NCI-H2196 (cell line): ENCODE data around the gene SHC3.

Experiments
- DNase-seq: peaks from one replicate; lab custom pipeline; 2025; ENCODE audit not compliant: unreplicated experiment; lab: John Stamatoyannopoulos, UW

SHC3 gene

DNA sequence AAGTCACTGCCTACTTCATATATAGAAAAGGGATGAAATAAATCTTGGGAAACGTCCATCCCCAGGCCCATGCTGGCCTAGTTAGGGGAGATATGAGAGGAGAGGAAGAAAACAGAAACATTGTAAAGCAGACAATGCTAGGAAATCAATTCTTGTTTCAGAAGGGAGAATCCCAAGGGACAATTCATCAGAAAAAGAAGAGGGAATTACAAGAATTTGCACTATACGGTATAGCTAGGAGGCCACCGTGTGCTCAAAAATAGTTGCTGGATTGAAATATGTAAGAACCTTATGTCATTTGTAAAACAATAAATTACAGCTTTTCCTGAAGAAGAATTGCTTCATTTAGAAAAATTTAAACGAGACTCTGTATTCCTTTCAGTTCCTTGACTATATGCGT lies 8.3 kb upstream of the SHC3 start:
- no peak for DNase-seq

GRCh38 chr9:89185980-89186379 lies 7.4 kb upstream of the SHC3 start:
- DNase-seq, result no peak

DNA sequence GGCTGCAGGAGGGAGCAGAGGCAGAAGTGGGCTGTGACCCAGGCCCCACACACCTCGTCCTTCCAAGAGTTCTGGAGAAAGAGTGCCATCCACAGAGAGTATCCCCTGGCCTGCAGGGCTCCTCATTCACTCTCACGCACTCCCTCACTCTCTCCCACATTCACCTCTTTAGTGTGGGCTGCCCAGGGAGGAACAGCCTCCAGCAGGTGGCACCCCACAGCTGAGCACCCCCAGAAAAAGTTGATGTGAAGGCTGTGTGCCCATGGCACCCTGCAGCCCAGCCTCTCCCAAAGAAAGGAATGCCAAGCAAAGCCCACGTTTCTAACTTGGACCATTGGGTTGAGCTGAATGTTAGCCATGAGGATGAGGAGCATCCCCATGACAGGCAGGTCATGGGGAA lies 4.5 kb upstream of the SHC3 start:
- no peak for DNase-seq

- no peak for DNase-seq
These were observed 3.8 kb upstream of the SHC3 start for GRCh38 chr9:89182369-89182768.

DNA sequence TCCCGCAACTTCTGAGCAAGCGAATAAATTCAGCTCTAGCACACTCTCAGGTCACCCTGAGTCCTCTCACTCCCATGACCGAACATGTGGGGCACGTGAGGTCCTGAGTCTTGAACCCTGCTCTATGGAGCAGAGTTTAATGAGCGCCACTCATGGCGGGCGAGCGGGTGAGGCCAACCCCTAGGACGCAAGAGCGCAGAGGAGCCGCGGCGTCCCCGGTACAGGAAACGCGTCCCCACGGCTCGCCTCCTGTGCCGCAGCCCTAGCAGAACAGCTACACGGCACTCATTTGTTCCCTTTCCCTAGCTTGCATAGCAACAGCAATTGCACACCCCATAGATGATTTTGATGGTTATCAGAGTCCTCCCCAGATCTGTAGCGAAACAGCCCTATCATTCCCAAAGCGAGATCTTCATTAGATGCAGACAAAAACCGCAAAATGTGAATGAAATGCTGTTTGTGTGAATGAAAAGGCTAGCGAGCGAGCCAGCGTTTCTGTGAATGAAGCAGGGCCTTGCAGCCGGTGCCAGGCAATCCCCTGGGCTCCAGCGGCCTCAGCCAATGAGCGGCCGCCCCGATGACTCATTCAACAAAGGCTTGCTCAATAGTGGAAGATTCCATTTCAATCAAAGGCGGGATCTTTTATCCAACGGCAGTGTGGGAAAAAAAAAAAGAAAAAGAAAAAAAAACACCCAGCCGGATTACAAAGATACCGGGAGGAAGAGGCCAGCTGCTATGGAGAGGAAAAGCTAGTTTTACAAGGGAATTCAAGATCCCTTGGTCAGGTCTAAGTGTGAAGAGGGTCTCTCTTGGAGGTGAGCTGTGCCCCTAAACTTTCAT lies 1.5 kb upstream of the SHC3 start:
- DNase-seq, result peak; percentile 92

GRCh38 chr9:89179540-89179894 lies 899 bp upstream of the SHC3 start:
- no peak for DNase-seq

DNA sequence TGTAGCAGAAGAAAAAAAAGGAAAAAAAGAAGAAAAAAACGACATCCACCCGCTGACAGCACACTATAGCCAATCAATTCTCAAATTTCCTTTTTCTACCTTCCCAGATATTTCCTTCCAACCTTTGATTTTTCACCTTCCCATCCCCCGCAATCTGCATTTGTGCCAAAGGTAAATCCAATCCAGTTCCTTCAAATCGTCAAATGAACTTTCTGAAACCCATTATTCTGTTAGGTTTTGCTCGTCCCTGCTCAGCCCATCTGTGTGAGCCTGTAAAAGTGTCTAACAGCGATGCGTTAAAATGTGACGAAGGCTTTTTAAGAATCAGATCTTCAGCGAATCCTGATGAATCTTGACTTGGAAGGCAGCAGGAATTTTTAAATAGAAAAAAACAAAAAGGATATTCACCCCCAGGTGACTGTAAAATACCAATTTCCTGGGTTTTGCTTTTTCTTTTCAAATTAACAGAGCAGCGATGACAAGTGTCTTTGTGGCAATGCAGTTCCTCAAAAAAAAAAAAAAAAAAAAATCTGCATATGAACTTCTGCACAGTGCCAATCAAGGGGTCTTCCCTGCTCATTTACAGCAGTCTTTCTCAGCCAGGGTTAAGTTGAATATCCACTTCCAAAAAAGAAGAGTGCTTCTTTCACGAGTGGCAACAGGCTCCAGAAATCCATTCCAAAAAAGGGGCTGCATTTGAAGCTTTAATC lies 367 bp upstream of the SHC3 start:
- DNase-seq, result no peak

DNA sequence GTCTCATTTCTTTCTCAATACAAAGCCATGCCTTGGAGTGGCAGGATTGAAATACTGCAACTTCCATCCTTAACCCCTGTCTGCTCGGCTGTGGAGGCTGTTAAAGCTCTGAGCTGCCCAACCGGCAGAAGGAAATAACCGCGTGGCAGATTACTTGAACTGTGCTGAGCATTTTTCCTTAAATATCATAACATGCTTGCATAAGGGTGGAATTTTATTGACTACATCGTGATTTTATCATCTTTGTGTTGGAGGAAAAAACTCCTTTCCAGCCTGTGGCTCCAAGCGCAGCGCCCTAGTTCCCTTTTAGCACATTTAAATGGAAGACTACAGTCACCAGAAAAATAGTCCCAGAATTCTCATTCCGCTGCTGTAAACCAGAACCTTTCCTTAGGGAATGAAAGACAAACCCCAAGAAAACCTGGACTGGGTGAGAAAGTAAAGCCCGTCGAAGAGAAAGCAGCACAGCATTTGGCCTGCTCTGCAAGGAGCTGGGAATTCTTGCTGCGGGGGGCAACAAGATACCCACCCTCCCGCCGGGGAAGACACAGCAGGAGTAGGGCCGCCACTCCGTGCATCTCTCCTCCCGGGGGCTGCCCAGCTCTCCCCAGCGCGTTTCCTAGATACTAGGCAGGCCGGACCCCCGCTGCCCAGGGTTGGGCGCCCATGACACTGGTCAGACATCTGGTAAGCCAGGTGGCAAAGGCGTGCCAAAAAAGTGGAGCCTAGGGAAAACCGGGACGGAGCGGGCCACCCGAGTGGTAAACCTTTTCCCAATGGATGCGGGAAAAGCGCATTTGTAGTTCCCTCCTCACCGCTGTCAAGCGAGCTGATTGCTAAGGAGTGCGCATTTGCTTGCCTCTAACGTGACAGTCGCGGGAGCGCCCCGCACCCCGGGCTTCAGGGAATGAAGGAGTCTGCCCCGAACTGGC lies 1.3 kb downstream of the SHC3 start:
- no peak for DNase-seq

- DNase-seq, result no peak
These were observed 2.8 kb downstream of the SHC3 start for GRCh38 chr9:89175828-89176261.

- no peak for DNase-seq
These were observed 4.3 kb downstream of the SHC3 start for GRCh38 chr9:89174291-89174690.

DNA sequence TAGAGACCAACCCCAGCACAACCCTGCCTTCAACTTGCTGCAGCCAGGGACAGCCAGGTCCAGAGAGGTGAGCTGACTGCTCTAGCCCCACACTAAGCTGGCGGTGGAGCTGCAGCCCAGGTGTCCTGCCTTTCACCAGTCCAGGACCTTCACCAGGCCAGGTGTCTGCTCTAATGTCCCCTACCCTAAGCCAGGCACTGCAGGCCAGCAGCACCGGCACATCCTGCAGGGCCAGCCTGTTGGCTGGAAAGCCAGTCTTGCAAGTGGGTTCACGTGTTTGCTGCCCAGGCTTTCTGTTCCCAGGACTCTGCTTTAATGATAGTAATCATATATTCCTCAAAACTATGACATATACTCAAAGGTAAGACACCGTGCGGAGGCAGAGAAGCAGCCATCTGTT lies 5.5 kb downstream of the SHC3 start:
- DNase-seq, result no peak

GRCh38 chr9:89172398-89172797 lies 6.2 kb downstream of the SHC3 start:
- DNase-seq, result no peak

DNA sequence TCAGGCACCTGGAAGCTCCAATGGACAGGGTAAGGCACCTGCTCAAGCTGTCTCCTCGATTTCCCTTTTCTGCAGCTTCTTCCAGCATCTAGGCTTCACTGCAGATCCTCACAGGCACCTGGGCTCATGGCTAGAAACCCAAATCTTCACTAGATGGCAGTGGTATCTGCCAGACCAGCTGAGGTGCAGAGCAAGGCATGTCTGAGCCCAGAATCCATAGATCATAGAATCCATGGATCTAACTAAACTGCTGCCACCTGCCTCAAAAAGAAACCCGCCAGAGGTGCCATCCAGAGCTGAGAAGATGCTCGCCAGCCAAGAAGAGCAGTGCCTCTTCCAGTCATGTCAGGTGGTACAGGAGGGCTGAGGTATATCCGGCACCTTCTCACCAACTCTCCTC lies 6.9 kb downstream of the SHC3 start:
- no peak for DNase-seq

DNA sequence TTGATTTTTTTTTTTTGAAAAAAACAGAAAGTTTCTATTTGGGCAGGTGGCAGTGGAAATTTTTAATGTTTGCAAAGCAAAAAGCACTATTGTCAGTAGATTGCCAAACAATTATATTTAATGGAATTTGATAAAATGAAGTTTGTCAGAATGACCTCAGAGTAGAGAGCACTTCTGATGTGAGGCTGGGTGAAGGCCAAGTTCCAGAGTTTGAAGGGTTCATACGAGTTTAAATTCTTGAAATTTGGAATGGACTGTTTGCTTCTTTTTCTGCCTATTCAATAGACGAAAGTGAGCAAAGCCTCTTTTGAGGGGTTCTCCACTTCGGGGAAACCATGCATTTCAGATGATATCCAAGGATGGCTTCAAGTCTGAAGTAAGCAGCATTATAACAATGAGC lies 7.4 kb downstream of the SHC3 start:
- no peak for DNase-seq

- DNase-seq, result no peak
These were observed 9.5 kb downstream of the SHC3 start for GRCh38 chr9:89168901-89169813.

DNA sequence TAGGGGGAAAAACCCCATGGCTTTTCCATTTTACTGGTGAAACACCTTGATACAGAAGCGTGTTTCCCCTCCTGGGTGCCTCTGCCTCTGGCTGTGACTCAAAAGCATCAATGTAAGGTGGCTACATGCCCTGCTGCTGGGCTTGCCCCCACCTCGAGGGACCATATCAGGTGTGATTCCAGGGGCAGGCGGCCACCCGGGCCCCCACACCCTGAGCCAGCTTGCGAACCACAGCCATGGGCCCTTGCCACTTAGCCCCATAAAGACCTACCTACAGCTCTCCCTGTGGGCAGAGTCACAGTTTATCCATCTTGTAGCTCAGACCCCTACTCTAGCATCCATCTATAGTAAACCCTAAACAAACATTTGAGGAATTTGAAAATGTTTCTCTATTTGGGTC lies 10.8 kb downstream of the SHC3 start:
- DNase-seq, result no peak

GRCh38 chr9:89166852-89167251 lies 11.8 kb downstream of the SHC3 start:
- no peak for DNase-seq

GRCh38 chr9:89165880-89166279 lies 12.7 kb downstream of the SHC3 start:
- no peak for DNase-seq

GRCh38 chr9:89165341-89165740 lies 13.3 kb downstream of the SHC3 start:
- DNase-seq, result no peak

- DNase-seq, result no peak
These were observed 17.4 kb downstream of the SHC3 start for GRCh38 chr9:89161221-89161620.

GRCh38 chr9:89160806-89161205 lies 17.8 kb downstream of the SHC3 start:
- DNase-seq, result no peak
